Measurements from ENCODE around the gene ABCC1. TPM values are rescaled to one million over a fixed set of nuclear protein-coding genes. Genes with fewer than 3 reads are reported as not detected.

Gene ABCC1
- total RNA-seq, 4 donors from 2014 or later = 24.3 to 32.2 (median 25.7) TPM

DNA sequence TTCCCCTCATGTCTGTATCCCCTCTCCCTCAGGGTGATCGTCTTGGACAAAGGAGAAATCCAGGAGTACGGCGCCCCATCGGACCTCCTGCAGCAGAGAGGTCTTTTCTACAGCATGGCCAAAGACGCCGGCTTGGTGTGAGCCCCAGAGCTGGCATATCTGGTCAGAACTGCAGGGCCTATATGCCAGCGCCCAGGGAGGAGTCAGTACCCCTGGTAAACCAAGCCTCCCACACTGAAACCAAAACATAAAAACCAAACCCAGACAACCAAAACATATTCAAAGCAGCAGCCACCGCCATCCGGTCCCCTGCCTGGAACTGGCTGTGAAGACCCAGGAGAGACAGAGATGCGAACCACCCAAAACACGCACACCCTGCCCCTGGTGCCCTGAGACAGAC is 191.7 kb downstream of the ABCC1 start:
- Histone ChIP-seq H3K9me3 (no peaks in the 10 kb centered on the region), H3K4me3 (no peak overlapping the region), H3K36me3 (peaks cover 2 to 87% (median 28%) of the 10 kb centered on the region in 3 donors), H3K27me3 (no peaks in the 10 kb centered on the region), H3K4me1 (no peaks in the 10 kb centered on the region), H3K27ac (no peak overlapping the region)
- WGBS, 2 donors = 95 to 96% methylated on average over 11 of the region's 11 CpGs
- DNase-seq (ENCODE audit: low spot score in 2 of 2) = no peak
- TF ChIP-seq EP300 (IDR thresholded peaks at IDR 0.05) = no peak
- TF ChIP-seq, protein P1, sequence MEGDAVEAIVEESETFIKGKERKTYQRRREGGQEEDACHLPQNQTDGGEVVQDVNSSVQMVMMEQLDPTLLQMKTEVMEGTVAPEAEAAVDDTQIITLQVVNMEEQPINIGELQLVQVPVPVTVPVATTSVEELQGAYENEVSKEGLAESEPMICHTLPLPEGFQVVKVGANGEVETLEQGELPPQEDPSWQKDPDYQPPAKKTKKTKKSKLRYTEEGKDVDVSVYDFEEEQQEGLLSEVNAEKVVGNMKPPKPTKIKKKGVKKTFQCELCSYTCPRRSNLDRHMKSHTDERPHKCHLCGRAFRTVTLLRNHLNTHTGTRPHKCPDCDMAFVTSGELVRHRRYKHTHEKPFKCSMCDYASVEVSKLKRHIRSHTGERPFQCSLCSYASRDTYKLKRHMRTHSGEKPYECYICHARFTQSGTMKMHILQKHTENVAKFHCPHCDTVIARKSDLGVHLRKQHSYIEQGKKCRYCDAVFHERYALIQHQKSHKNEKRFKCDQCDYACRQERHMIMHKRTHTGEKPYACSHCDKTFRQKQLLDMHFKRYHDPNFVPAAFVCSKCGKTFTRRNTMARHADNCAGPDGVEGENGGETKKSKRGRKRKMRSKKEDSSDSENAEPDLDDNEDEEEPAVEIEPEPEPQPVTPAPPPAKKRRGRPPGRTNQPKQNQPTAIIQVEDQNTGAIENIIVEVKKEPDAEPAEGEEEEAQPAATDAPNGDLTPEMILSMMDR (IDR thresholded peaks at IDR 0.05) = no peak
- no peak for TF ChIP-seq POLR2A (IDR thresholded peaks at IDR 0.05)

- WGBS, 2 donors = 83 to 90% methylated on average over 6 to 7 of the region's 7 CpGs
- H3K4me3 ChIP-seq = no peak overlapping the region
- H3K9me3 ChIP-seq = no peaks in the 10 kb centered on the region
- no peaks in the 10 kb centered on the region for H3K27me3 ChIP-seq
- no peak for TF ChIP-seq POLR2A (IDR thresholded peaks at IDR 0.05)
- peaks cover 2 to 87% (median 21%) of the 10 kb centered on the region in 3 donors for H3K36me3 ChIP-seq
- H3K4me1 ChIP-seq = no peaks in the 10 kb centered on the region
- H3K27ac ChIP-seq = no peak overlapping the region
- DNase-seq (ENCODE audit: low spot score in 2 of 2) = no peak
These were observed 192.5 kb downstream of the ABCC1 start for GRCh38 chr16:16141784-16142396.

GRCh38 chr16:16143038-16143763 is 193.8 kb downstream of the ABCC1 start:
- H3K36me3 ChIP-seq = peaks cover 2 to 76% (median 20%) of the 10 kb centered on the region in 3 donors
- no peak for DNase-seq (ENCODE audit: low spot score in 2 of 2)
- 87 to 88% methylated on average over 15 of the region's 15 CpGs for WGBS, 2 donors
- no peaks in the 10 kb centered on the region for H3K4me1 ChIP-seq
- no peaks in the 10 kb centered on the region for H3K27me3 ChIP-seq
- no peaks in the 10 kb centered on the region for H3K9me3 ChIP-seq
- TF ChIP-seq EP300 (IDR thresholded peaks at IDR 0.05) (no peak), POLR2A (IDR thresholded peaks at IDR 0.05) (no peak)
- TF ChIP-seq, protein P1 (IDR thresholded peaks at IDR 0.05) = no peak
- no peak overlapping the region for H3K27ac ChIP-seq
- H3K4me3 ChIP-seq = no peak overlapping the region

- Histone ChIP-seq H3K9me3 (no peaks in the 10 kb centered on the region), H3K4me3 (no peak overlapping the region), H3K4me1 (no peaks in the 10 kb centered on the region), H3K27ac (no peak overlapping the region), H3K36me3 (peaks cover 2 to 69% (median 13%) of the 10 kb centered on the region in 3 donors), H3K27me3 (no peaks in the 10 kb centered on the region)
- TF ChIP-seq, protein P1 (IDR thresholded peaks at IDR 0.05) = no peak
- TF ChIP-seq EP300 (IDR thresholded peaks at IDR 0.05) (no peak), POLR2A (IDR thresholded peaks at IDR 0.05) (no peak)
- DNase-seq (ENCODE audit: low spot score in 2 of 2) = no peak
- WGBS, 2 donors = 80 to 81% methylated on average over 8 of the region's 8 CpGs
These were observed 194.5 kb downstream of the ABCC1 start for GRCh38 chr16:16143931-16144330.

DNA sequence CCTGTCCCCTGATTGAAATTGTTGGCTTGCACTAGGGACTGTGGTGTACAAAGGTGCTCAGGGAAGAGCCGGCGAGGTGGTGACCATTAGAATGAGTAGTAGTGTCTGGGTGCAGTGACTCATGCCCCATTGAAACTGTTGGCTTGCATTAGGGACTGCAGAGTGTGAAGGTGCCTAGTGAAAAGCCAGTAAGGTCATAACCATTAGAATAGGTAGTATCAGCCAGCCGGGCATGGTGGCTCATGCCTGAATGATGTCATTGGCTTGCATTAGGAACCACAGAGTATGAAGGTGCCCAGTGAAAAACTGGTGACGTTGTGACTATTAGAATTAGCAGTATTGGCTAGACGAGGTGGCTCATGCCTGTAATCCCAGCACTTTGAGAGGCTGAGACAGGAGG is 195.0 kb downstream of the ABCC1 start:
- peaks cover 2 to 64% (median 9%) of the 10 kb centered on the region in 3 donors for H3K36me3 ChIP-seq
- H3K27ac ChIP-seq = no peak overlapping the region

More for the DNA sequence above, 195.0 kb downstream of the ABCC1 start:
- TF ChIP-seq POLR2A (IDR thresholded peaks at IDR 0.05) (no peak), EP300 (IDR thresholded peaks at IDR 0.05) (no peak)
- TF ChIP-seq, protein P1 (IDR thresholded peaks at IDR 0.05) = no peak
- WGBS, 2 donors = 85 to 90% methylated on average over 5 of the region's 5 CpGs
- no peak for DNase-seq (ENCODE audit: low spot score in 2 of 2)
- H3K4me1 ChIP-seq = no peaks in the 10 kb centered on the region
- no peak overlapping the region for H3K4me3 ChIP-seq
- H3K9me3 ChIP-seq = no peaks in the 10 kb centered on the region
- H3K27me3 ChIP-seq = no peaks in the 10 kb centered on the region
